IMR-90 (cell line): Measurements from ENCODE around the gene DYSF.

ENCODE experiments used
- BHLHE40 ChIP-seq: fragments of 150-350 bp; IDR thresholded peaks from 2 replicates; pipeline ENCODE4 v1.6.1; 2016; ENCODE audit warnings: mild to moderate bottlenecking, low read depth, low read length
- CEBPB ChIP-seq: IDR thresholded peaks from 2 replicates; pipeline ENCODE4 v1.6.1; 2012; ENCODE audit warnings: low read depth, low read length, improper control_type of control experiment
- CHD1 ChIP-seq: IDR thresholded peaks from 2 replicates; pipeline ENCODE4 v1.6.1; 2012; ENCODE audit warnings: low read depth, low read length, improper control_type of control experiment
- CTCF ChIP-seq: conservative IDR thresholded peaks from 2 replicates; pipeline ENCODE4 v1.5.1; 2012; ENCODE audit warnings: mild to moderate bottlenecking, low read depth, low read length, improper control_type of control experiment
- FOS ChIP-seq: fragments of 150-350 bp; IDR thresholded peaks from 2 replicates; pipeline ENCODE4 v1.6.1; 2016; ENCODE audit warnings: low read depth, low read length
- MAFK ChIP-seq: IDR thresholded peaks from 2 replicates; pipeline ENCODE4 v1.6.1; 2012; ENCODE audit warnings: low read depth, low read length, improper control_type of control experiment
- MAZ ChIP-seq: IDR thresholded peaks from 2 replicates; pipeline ENCODE4 v1.6.1; 2012; ENCODE audit warnings: low read depth, mild to moderate bottlenecking, low read length, improper control_type of control experiment, moderate library complexity, borderline replicate concordance
- MXI1 ChIP-seq: IDR thresholded peaks from 2 replicates; pipeline ENCODE4 v1.6.1; 2012; ENCODE audit warnings: low read depth, mild to moderate bottlenecking, low read length, moderate library complexity, borderline replicate concordance
- POLR2A ChIP-seq: IDR thresholded peaks from 2 replicates; pipeline ENCODE4 v1.6.1; 2012; ENCODE audit warnings: mild to moderate bottlenecking, low read depth, low read length
- RAD21 ChIP-seq: IDR thresholded peaks from 2 replicates; pipeline ENCODE4 v1.6.1; 2012; ENCODE audit warnings: low read length, improper control_type of control experiment
- RCOR1 ChIP-seq: IDR thresholded peaks from 2 replicates; pipeline ENCODE4 v1.6.1; 2012; ENCODE audit warnings: mild to moderate bottlenecking, low read length, improper control_type of control experiment; ENCODE audit not compliant: insufficient replicate concordance
- RFX5 ChIP-seq: IDR thresholded peaks from 2 replicates; pipeline ENCODE4 v1.8.0; 2012; ENCODE audit warnings: low read depth, mild to moderate bottlenecking, low read length, moderate library complexity
- SMC3 ChIP-seq: fragments of 150-350 bp; IDR thresholded peaks from 2 replicates; pipeline ENCODE4 v1.6.1; 2016; ENCODE audit warnings: low read depth, mild to moderate bottlenecking, antibody characterized with exemption, low read length, moderate library complexity
- USF2 ChIP-seq: fragments of 150-350 bp; IDR thresholded peaks from 2 replicates; pipeline ENCODE4 v1.6.1; 2017; ENCODE audit warnings: mild to moderate bottlenecking, antibody characterized with exemption, low read length, low read depth

GRCh38 chr2:71728036-71728435 is 274.7 kb downstream of the DYSF start:
- TF ChIP-seq CTCF (no peak), POLR2A (no peak), RAD21 (no peak), RFX5 (no peak), CEBPB (no peak), SMC3 (no peak), RCOR1 (no peak), FOS (no peak), BHLHE40 (no peak), MAFK (no peak), MAZ (no peak), USF2 (no peak), MXI1 (no peak), CHD1 (no peak)
